Lower leg skin (tissue), 4 donors: ENCODE measurements around the gene ABLIM1. TPM values are rescaled to one million over a fixed set of nuclear protein-coding genes. Genes with fewer than 3 reads are reported as not detected.

Experiments
- DNase-seq, 2 donors: peaks; one replicate each; pipeline ENCODE4 v3.0.0-alpha.2; 2019; ENCODE audit warnings: low spot score in 2 of 2
- H3K4me3 ChIP-seq: fragments of 200-600 bp; sonication (generic); 2 replicates; pipeline ENCODE4 v1.5.1; 2017; ENCODE audit warnings: mild to moderate bottlenecking, low read depth; ENCODE audit not compliant: poor library complexity, severe bottlenecking
- CTCF ChIP-seq, 3 donors: fragments of 450-650 bp; IDR thresholded peaks; one replicate each; pipeline ENCODE4 v1.5.1; 2016; ENCODE audit warnings: antibody characterized with exemption in 3 of 3, mild to moderate bottlenecking in 3 of 3, moderate library complexity in 2 of 3
- POLR2A ChIP-seq, 2 donors: fragments of 450-650 bp; IDR thresholded peaks; one replicate each; pipeline ENCODE4 v1.6.1; 2016 to 2017; ENCODE audit warnings: antibody characterized with exemption in 2 of 2, mild to moderate bottlenecking in 1 of 2, moderate library complexity in 1 of 2
- WGBS, 2 donors: methylation state at CpG; one replicate each; pipeline ENCODE4 v1.1.5; 2018; 5-methylcytosine and 5-hydroxymethylcytosine counted together
- intact Hi-C: fragments of 100-400 bp; cut with DNase I; formaldehyde crosslinking; loops from one replicate; pipeline ENCODE4 v1.15.0; 2023; ENCODE audit warnings: low total_unique reads
- total RNA-seq, 4 donors: library from RNA; depleted of rRNA; stranded (reverse); fragments of >200 nt; gene quantifications; one replicate each; pipeline ENCODE4 v1.1.0, GENCODE V29; 2016

Gene ABLIM1
- total RNA-seq, 4 donors from 2014 or later = 171 to 258 (median 209) TPM

GRCh38 chr10:114678820-114679219, 20.7 kb upstream of the ABLIM1 start:
- H3K4me3 ChIP-seq = no peak overlapping the region
- intact Hi-C loops = no loop called here
- DNase-seq = no peak
- WGBS, 2 donors = 43 to 54% methylated on average over 2 of the region's 2 CpGs
- TF ChIP-seq CTCF (IDR thresholded peaks at IDR 0.05) (no peak), POLR2A (IDR thresholded peaks at IDR 0.05) (no peak)

- WGBS, 2 donors = 64 to 70% methylated on average over 4 of the region's 4 CpGs
- intact Hi-C loops = no loop called here
- no peak for TF ChIP-seq POLR2A (IDR thresholded peaks at IDR 0.05)
- TF ChIP-seq CTCF (IDR thresholded peaks at IDR 0.05) = no peak
- no peak overlapping the region for H3K4me3 ChIP-seq
- DNase-seq = no peak
These were observed 20.3 kb upstream of the ABLIM1 start for GRCh38 chr10:114678336-114678735.

GRCh38 chr10:114674346-114674745, 16.3 kb upstream of the ABLIM1 start:
- 89 to 93% methylated on average over 4 of the region's 4 CpGs for WGBS, 2 donors

GRCh38 chr10:114669648-114670047, 11.6 kb upstream of the ABLIM1 start:
- intact Hi-C loops = no loop called here
- DNase-seq = no peak
- H3K4me3 ChIP-seq = no peak overlapping the region
- 86 to 87% methylated on average over 3 of the region's 3 CpGs for WGBS, 2 donors
- TF ChIP-seq POLR2A (IDR thresholded peaks at IDR 0.05) = no peak
- TF ChIP-seq CTCF (IDR thresholded peaks at IDR 0.05) = no peak

More at GRCh38 chr10:114674346-114674745, 16.3 kb upstream of the ABLIM1 start:
- TF ChIP-seq POLR2A (IDR thresholded peaks at IDR 0.05) (no peak), CTCF (IDR thresholded peaks at IDR 0.05) (no peak)
- DNase-seq = no peak
- intact Hi-C loops = no loop called here
- no peak overlapping the region for H3K4me3 ChIP-seq

GRCh38 chr10:114668375-114669080, 10.5 kb upstream of the ABLIM1 start:
- no peak for TF ChIP-seq POLR2A (IDR thresholded peaks at IDR 0.05)
- TF ChIP-seq CTCF (IDR thresholded peaks at IDR 0.05) = no peak

GRCh38 chr10:114665873-114666272, 7.8 kb upstream of the ABLIM1 start:
- no peak overlapping the region for H3K4me3 ChIP-seq
- intact Hi-C loops = no loop called here
- no peak for DNase-seq
- no peak for TF ChIP-seq POLR2A (IDR thresholded peaks at IDR 0.05)
- TF ChIP-seq CTCF (IDR thresholded peaks at IDR 0.05) = no peak
- 83 to 88% methylated on average over 1 of the region's 1 CpG for WGBS, 2 donors

More at GRCh38 chr10:114668375-114669080, 10.5 kb upstream of the ABLIM1 start:
- DNase-seq = no peak
- intact Hi-C loops = no loop called here
- WGBS, 2 donors = 94 to 95% methylated on average over 6 of the region's 6 CpGs
- no peak overlapping the region for H3K4me3 ChIP-seq
